SU-DHL-6 (cell line): ENCODE results near the gene PRKAR2A.

ENCODE experiments used
- H2AFZ ChIP-seq: fragments of 200-600 bp; sonication (generic); 2 replicates; pipeline ENCODE4 v1.6.1; 2014; ENCODE audit warnings: low read depth, mild to moderate bottlenecking, moderate library complexity, mixed read lengths, antibody characterized with exemption, low read length; ENCODE audit not compliant: severe bottlenecking
- H3F3A ChIP-seq: fragments of 200-600 bp; shearing (Covaris generic); 2 replicates; pipeline ENCODE4 v1.6.0; 2016; ENCODE audit warnings: antibody characterized with exemption, mild to moderate bottlenecking; ENCODE audit not compliant: insufficient read depth
- H3K27ac ChIP-seq: fragments of 200-600 bp; sonication (generic); 2 replicates; pipeline ENCODE4 v1.5.1; 2016; ENCODE audit warnings: low read depth, mild to moderate bottlenecking, low read length, moderate library complexity, mixed read lengths
- H3K27me3 ChIP-seq: fragments of 200-600 bp; sonication (generic), shearing (Covaris generic); 2 replicates; pipeline ENCODE4 v1.6.0; 2014; ENCODE audit warnings: mild to moderate bottlenecking, low read length
- H3K36me3 ChIP-seq: fragments of 200-600 bp; sonication (generic); 2 replicates; pipeline ENCODE4 v1.6.1; 2014; ENCODE audit warnings: mild to moderate bottlenecking, low read length, mixed read lengths
- H3K4me2 ChIP-seq: fragments of 300-600, 200-600 bp; shearing (Covaris generic), sonication (generic); 2 replicates; pipeline ENCODE4 v1.6.0; 2014; ENCODE audit warnings: low read length, low read depth, mild to moderate bottlenecking; ENCODE audit not compliant: poor library complexity, severe bottlenecking
- H3K4me3 ChIP-seq: fragments of 200-600 bp; sonication (generic); 2 replicates; pipeline ENCODE4 v1.5.1; 2014; ENCODE audit warnings: antibody characterized with exemption, low read length, mild to moderate bottlenecking, mixed read lengths; ENCODE audit not compliant: insufficient read depth, poor library complexity, severe bottlenecking
- H3K79me2 ChIP-seq: fragments of 200-600 bp; sonication (generic); 2 replicates; pipeline ENCODE4 v1.6.1; 2014; ENCODE audit warnings: mild to moderate bottlenecking, low read length, moderate library complexity; ENCODE audit not compliant: insufficient read depth
- H3K9ac ChIP-seq: fragments of 200-600 bp; sonication (generic); 2 replicates; pipeline ENCODE4 v1.7.0; 2014; ENCODE audit warnings: mild to moderate bottlenecking, low read length
- H3K9me2 ChIP-seq: fragments of 200-600 bp; sonication (generic); replicated peaks from 2 replicates; pipeline ENCODE4 v1.6.1; 2014; ENCODE audit warnings: low read length; ENCODE audit not compliant: insufficient read depth
- H3K9me3 ChIP-seq: fragments of 200-600 bp; sonication (generic); 2 replicates; pipeline ENCODE4 v1.6.1; 2014; ENCODE audit warnings: low read length, mixed read lengths; ENCODE audit not compliant: insufficient read depth
- H4K20me1 ChIP-seq: fragments of 200-600 bp; sonication (generic); 2 replicates; pipeline ENCODE4 v1.6.1; 2014; ENCODE audit warnings: low read depth, mild to moderate bottlenecking, antibody characterized with exemption, low read length, moderate library complexity, mixed read lengths
- EZH2phosphoT487 ChIP-seq: fragments of 200-600 bp; sonication (generic), shearing (Covaris generic); conservative IDR thresholded peaks from 2 replicates; pipeline ENCODE4 v1.6.1; 2018; ENCODE audit warnings: mild to moderate bottlenecking, antibody characterized with exemption, low read length, moderate library complexity, mixed read lengths
- TF ChIP-seq, protein P1 (sequence below): fragments of 200-600 bp; sonication (generic); IDR thresholded peaks from one replicate; pipeline ENCODE4 v1.5.1; 2017; ENCODE audit warnings: antibody characterized with exemption, mild to moderate bottlenecking, low read length, moderate library complexity; ENCODE audit not compliant: insufficient read depth, poor library complexity, severe bottlenecking

Gene PRKAR2A

DNA sequence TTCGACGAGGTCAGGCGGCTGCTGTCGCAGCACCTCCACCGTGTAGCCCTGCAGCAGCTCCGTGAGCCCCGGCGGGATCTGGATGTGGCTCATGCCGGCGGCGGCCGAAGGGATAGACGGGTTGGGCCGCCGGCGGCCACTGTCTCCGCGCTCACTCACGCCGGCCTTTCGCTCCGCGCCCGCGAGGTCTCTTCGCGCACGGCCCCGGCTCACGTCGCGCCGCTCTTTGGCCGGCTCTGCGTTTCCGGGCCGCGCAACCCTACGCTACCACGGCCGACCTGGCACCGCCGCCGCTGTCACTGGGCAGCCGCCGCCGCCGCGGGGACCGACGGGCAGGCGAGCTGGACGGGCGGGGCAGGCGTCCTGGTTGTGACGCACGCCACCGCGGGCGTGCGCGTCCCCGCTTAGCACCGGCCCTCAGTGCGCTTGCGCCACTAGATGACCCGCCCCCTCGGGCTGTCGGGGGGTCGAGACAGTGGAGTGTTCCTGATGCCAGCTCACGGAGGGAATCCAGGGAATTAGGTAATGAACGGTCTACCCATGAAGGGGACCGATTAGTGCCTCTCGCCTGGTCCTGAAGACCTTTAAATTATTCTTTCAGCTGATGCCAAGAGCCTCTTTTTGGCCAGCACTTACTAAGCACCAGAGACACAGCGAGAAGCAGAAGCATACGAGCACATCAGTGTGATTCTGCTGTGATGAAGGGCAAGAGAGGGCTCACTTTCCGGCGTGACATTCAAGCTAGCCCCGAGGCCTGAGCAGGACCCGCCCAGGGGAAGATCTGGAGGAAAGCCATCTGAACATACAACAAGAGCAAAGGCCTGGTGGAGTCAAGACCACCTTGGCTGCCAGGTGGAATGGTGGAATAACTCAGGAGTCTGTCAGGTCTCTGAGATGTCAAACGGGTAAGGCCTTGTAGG lies at the start of gene PRKAR2A:
Gene PRKAR2A (minus strand): TSS at position 371 of the 920 bp plus-strand sequence. CDS start 278 bp downstream, at position 93.
- Histone ChIP-seq H4K20me1 (no peaks in the 10 kb centered on the region), H3K9me3 (no peaks in the 10 kb centered on the region), H3F3A (peaks cover 7% of the 10 kb centered on the region; the same call in 1 of the 2 replicates), H3K4me2 (peak within 1 kb of the TSS; percentile 77), H3K9me2 (no peaks in the 10 kb centered on the region), H3K9ac (peak within 1 kb of the TSS; percentile 85), H2AFZ (peak within 1 kb of the TSS; percentile 64), H3K27me3 (no peaks in the 10 kb centered on the region), H3K79me2 (peaks cover 24% of the 10 kb centered on the region), H3K27ac (peak within 1 kb of the TSS; percentile 38), H3K4me3 (peak within 1 kb of the TSS; percentile 83), H3K36me3 (0 out of 2 replicates have a peak, but pooled peaks cover 2% of the 10 kb centered on the region)
- TF ChIP-seq, protein P1, sequence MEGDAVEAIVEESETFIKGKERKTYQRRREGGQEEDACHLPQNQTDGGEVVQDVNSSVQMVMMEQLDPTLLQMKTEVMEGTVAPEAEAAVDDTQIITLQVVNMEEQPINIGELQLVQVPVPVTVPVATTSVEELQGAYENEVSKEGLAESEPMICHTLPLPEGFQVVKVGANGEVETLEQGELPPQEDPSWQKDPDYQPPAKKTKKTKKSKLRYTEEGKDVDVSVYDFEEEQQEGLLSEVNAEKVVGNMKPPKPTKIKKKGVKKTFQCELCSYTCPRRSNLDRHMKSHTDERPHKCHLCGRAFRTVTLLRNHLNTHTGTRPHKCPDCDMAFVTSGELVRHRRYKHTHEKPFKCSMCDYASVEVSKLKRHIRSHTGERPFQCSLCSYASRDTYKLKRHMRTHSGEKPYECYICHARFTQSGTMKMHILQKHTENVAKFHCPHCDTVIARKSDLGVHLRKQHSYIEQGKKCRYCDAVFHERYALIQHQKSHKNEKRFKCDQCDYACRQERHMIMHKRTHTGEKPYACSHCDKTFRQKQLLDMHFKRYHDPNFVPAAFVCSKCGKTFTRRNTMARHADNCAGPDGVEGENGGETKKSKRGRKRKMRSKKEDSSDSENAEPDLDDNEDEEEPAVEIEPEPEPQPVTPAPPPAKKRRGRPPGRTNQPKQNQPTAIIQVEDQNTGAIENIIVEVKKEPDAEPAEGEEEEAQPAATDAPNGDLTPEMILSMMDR = no peak
- TF ChIP-seq EZH2phosphoT487 = no peak

GRCh38 chr3:48896936-48897335 lies 49.3 kb upstream of the PRKAR2A start:
- no peak overlapping the region for H3K4me3 ChIP-seq
- no peak overlapping the region for H3K9ac ChIP-seq
- H3F3A ChIP-seq = peaks cover 9% of the 10 kb centered on the region; the same call in 1 of the 2 replicates
- H2AFZ ChIP-seq = no peak overlapping the region
- no peak overlapping the region for H3K4me2 ChIP-seq
- peaks cover 7% of the 10 kb centered on the region; the same call in 1 of the 2 replicates for H3K79me2 ChIP-seq
- H3K9me3 ChIP-seq = no peaks in the 10 kb centered on the region
- no peaks in the 10 kb centered on the region for H3K27me3 ChIP-seq
- TF ChIP-seq, protein P1 = no peak
- TF ChIP-seq EZH2phosphoT487 = no peak
- no peaks in the 10 kb centered on the region for H3K36me3 ChIP-seq
- H3K9me2 ChIP-seq = no peaks in the 10 kb centered on the region
- no peak overlapping the region for H3K27ac ChIP-seq
- no peaks in the 10 kb centered on the region for H4K20me1 ChIP-seq

- peaks cover 9% of the 10 kb centered on the region; the same call in 1 of the 2 replicates for H3F3A ChIP-seq
Measured at GRCh38 chr3:48894516-48894915, 46.8 kb upstream of the PRKAR2A start.

More at GRCh38 chr3:48894516-48894915, 46.8 kb upstream of the PRKAR2A start:
- Histone ChIP-seq H3K9me2 (no peaks in the 10 kb centered on the region), H3K4me2 (no peak overlapping the region), H3K36me3 (no peaks in the 10 kb centered on the region), H3K9me3 (no peaks in the 10 kb centered on the region), H3K27ac (no peak overlapping the region), H3K79me2 (peaks cover 7% of the 10 kb centered on the region; the same call in 1 of the 2 replicates), H3K27me3 (no peaks in the 10 kb centered on the region), H3K9ac (no peak overlapping the region), H4K20me1 (no peaks in the 10 kb centered on the region), H2AFZ (no peak overlapping the region), H3K4me3 (no peak overlapping the region)
- TF ChIP-seq, protein P1 = no peak
- TF ChIP-seq EZH2phosphoT487 = no peak
